Measurements from ENCODE around the gene ELOVL5.

DNA sequence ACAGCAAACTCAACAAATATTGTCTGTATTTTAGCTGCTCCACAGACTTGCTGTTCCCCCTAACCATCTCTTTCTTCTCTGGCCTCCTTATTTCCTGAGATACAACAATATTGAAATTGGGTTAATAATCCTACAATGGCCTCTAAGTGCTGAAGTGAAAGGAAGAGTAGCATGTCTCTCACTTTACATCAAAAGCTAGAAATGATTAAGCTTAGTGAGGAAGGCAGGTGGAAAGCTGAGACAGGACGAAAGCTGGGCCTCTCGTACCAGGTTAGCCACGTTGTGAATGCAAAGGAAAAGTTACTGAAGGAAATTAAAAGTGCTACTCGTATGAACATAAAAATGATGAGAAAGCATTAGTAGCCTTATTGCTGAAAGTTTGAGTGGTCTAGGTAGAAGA is 63.8 kb downstream of the ELOVL5 start:
- TF ChIP-seq, protein P1, sequence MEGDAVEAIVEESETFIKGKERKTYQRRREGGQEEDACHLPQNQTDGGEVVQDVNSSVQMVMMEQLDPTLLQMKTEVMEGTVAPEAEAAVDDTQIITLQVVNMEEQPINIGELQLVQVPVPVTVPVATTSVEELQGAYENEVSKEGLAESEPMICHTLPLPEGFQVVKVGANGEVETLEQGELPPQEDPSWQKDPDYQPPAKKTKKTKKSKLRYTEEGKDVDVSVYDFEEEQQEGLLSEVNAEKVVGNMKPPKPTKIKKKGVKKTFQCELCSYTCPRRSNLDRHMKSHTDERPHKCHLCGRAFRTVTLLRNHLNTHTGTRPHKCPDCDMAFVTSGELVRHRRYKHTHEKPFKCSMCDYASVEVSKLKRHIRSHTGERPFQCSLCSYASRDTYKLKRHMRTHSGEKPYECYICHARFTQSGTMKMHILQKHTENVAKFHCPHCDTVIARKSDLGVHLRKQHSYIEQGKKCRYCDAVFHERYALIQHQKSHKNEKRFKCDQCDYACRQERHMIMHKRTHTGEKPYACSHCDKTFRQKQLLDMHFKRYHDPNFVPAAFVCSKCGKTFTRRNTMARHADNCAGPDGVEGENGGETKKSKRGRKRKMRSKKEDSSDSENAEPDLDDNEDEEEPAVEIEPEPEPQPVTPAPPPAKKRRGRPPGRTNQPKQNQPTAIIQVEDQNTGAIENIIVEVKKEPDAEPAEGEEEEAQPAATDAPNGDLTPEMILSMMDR (IDR thresholded peaks at IDR 0.05; ENCODE audit: insufficient read depth, low read length): no peak
- TF ChIP-seq, protein P2, sequence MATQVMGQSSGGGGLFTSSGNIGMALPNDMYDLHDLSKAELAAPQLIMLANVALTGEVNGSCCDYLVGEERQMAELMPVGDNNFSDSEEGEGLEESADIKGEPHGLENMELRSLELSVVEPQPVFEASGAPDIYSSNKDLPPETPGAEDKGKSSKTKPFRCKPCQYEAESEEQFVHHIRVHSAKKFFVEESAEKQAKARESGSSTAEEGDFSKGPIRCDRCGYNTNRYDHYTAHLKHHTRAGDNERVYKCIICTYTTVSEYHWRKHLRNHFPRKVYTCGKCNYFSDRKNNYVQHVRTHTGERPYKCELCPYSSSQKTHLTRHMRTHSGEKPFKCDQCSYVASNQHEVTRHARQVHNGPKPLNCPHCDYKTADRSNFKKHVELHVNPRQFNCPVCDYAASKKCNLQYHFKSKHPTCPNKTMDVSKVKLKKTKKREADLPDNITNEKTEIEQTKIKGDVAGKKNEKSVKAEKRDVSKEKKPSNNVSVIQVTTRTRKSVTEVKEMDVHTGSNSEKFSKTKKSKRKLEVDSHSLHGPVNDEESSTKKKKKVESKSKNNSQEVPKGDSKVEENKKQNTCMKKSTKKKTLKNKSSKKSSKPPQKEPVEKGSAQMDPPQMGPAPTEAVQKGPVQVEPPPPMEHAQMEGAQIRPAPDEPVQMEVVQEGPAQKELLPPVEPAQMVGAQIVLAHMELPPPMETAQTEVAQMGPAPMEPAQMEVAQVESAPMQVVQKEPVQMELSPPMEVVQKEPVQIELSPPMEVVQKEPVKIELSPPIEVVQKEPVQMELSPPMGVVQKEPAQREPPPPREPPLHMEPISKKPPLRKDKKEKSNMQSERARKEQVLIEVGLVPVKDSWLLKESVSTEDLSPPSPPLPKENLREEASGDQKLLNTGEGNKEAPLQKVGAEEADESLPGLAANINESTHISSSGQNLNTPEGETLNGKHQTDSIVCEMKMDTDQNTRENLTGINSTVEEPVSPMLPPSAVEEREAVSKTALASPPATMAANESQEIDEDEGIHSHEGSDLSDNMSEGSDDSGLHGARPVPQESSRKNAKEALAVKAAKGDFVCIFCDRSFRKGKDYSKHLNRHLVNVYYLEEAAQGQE (IDR thresholded peaks at IDR 0.05; ENCODE audit: insufficient replicate concordance, low read depth): no peak
- no peak for TF ChIP-seq POLR2AphosphoS5 (IDR thresholded peaks at IDR 0.05; ENCODE audit: low read depth)
